Measurements from ENCODE around the gene AP5S1. TPM values are rescaled to one million over a fixed set of nuclear protein-coding genes. Genes with fewer than 3 reads are reported as not detected.

Gene AP5S1
- polyA plus RNA-seq, 4 donors: 8.5 to 14.7 (median 12.0) TPM

DNA sequence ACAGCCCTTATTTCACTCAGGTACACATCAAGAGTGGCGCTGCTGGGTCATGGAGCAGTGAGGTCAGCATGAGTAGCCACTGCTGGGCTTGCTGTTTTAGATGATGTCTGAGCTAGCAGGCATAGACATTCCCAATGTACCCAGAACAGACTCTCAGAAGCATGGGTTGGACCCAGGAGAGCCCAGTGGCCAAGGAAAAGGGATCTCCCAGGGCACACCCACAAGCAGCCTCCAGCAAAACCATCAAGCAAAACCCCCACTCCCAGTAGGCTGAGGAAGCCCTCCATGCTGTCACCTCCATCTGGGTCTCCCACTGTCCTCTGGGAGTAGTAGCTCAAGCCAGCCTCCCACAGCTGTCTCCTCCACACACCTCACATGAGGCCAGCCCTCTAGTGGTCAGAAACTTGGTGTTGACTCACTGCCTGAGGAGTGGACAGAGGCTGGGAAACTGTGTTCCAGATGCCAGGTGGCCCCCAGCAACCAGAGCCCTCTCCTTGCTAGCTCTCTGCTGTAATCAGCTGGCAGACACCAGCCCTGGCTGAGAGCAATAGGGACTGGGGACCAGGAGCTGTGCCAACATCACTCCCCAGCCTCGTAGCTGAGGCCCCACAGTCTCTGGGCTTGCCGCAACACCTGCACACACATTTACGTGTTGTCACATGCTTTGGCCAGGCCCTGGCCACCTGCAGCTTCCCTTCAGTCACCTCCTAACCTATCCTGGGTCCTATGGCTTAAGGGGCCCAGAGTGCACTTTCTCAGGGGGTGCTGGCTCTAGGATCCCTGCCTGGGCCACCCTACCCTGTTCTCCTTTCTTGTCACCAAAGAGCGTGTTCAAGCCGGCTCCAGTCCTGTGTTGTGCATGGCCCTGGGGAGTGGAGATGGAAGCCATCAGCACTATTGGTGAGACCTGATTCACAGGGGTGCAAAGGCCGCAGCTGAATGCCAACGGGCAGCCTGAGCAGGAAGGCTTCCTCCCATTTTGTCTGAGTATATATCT lies 1.9 kb upstream of the AP5S1 start:
- DNase-seq (peak; percentile 85 to 88), FAIRE-seq (no peak)
- H3K4me3 ChIP-seq (ENCODE audit: low read depth in 1 of 3, low read length in 3 of 3): no peak overlapping the region
- H3K36me3 ChIP-seq (ENCODE audit: control insufficient read depth in 3 of 3, insufficient read depth in 2 of 3, low read depth in 1 of 3, low read length in 3 of 3): peaks cover 4 to 12% (median 5%) of the 10 kb centered on the region in 3 donors
- no peaks in the 10 kb centered on the region for H3K27me3 ChIP-seq (ENCODE audit: control insufficient read depth in 3 of 3, insufficient read depth in 3 of 3, low read length in 3 of 3)
- peak overlapping the region; percentile 60 to 98 (median 63) for H3K27ac ChIP-seq (ENCODE audit: low read depth in 1 of 3, low read length in 2 of 3)
- WGBS, 3 donors: 49 to 77% (median 59%) methylated on average over 8 of the region's 8 CpGs
- H3K4me1 ChIP-seq (ENCODE audit: control insufficient read depth in 3 of 3, insufficient read depth in 2 of 3, low read depth in 1 of 3, low read length in 2 of 3): peaks cover 0 to 30% (median 4%) of the 10 kb centered on the region in 3 donors
- H3K9me3 ChIP-seq (ENCODE audit: control insufficient read depth in 2 of 2, insufficient read depth in 1 of 2, low read depth in 1 of 2, low read length in 1 of 2): no peaks in the 10 kb centered on the region

DNA sequence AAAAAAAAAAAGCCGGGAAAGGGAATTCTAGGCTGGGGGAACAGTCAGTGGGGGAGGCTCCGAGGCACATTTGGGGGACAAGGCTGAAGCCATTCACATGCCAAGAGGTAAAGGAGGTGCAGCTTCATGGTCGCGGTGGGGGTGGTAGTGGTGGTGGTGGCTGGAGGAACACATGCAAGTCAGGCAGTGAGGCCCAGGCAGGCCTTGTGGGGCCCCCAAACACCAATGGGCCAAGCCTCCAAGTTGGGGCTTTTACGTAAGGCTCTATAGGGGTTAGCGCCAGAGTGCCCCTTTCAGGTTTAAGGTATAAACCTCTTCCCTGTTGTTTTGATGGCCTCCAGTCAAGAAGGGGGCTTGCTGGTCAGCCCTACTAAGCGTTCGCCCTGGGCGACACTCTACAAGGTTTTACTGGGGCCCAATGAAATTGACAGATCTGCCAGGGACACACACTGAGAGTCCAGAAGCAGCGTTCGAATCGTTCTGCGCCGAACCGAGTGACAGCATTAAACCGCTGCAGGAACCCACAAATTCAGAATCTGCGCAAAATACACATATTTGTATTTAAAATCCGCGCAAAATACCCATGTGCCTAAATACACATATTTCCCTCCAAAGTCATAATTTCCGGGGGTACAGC lies 818 bp upstream of the AP5S1 start:
- Histone ChIP-seq H3K36me3 (ENCODE audit: control insufficient read depth in 3 of 3, insufficient read depth in 2 of 3, low read depth in 1 of 3, low read length in 3 of 3) (peaks cover 6 to 23% (median 16%) of the 10 kb centered on the region in 3 donors), H3K4me3 (ENCODE audit: low read depth in 1 of 3, low read length in 3 of 3) (peak overlapping the region in 2 of 3 donors; percentile 70 to 91), H3K27ac (ENCODE audit: low read depth in 1 of 3, low read length in 2 of 3) (peak overlapping the region; percentile 98 to 100 (median 99)), H3K4me1 (ENCODE audit: control insufficient read depth in 3 of 3, insufficient read depth in 2 of 3, low read depth in 1 of 3, low read length in 2 of 3) (peaks cover 0 to 24% (median 4%) of the 10 kb centered on the region in 3 donors), H3K27me3 (ENCODE audit: control insufficient read depth in 3 of 3, insufficient read depth in 3 of 3, low read length in 3 of 3) (no peaks in the 10 kb centered on the region), H3K9me3 (ENCODE audit: control insufficient read depth in 2 of 2, insufficient read depth in 1 of 2, low read depth in 1 of 2, low read length in 1 of 2) (no peaks in the 10 kb centered on the region)
- peak in 1 of 2 donors; percentile 20 for DNase-seq
- no peak for FAIRE-seq
- 59 to 65% (median 63%) methylated on average over 19 to 20 of the region's 20 CpGs for WGBS, 3 donors

DNA sequence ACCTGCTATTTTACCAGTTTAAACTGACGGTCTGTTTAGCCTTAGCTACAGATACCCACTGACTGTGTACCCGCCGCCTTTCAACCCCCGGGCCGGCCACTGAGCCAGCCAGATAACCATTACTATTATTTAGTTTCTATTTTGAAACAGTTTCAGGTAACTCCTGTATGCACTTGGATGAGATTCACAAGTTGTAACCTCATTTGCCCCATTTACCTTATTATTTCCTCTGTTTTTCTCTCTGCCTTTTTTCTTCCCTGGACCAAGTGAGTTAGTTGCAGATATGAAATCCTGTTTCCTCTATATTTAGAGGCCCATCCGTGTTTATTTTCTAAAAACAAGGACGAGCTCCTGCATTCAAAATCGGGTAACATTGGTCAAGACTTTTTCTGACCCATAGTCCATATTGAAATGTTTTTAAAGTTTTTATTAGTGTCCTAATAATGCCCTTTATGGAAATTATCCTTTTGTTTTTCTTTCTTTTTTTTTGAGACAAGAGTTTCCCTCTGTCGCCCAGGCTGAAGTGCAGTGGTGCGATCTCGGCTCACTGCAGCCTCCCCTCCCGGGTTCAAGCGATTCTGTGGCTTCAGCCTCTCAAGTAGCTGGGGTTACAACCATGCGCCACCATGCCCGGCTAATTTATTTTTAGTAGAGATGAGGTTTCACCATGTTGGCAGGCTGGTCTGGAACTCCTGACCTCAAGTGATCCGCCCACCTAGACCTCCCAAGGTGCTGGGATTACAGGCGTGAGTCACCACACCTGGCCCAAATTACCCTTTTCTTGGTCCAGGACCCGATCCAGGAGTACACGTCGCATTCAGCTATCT lies 767 bp downstream of the AP5S1 start:
- FAIRE-seq (no peak), DNase-seq (no peak)
- 26 to 41% (median 35%) methylated on average over 20 of the region's 20 CpGs for WGBS, 3 donors
- H3K27me3 ChIP-seq (ENCODE audit: control insufficient read depth in 3 of 3, insufficient read depth in 3 of 3, low read length in 3 of 3): no peaks in the 10 kb centered on the region
- no peaks in the 10 kb centered on the region for H3K9me3 ChIP-seq (ENCODE audit: control insufficient read depth in 2 of 2, insufficient read depth in 1 of 2, low read depth in 1 of 2, low read length in 1 of 2)
- peak overlapping the region; percentile 66 to 91 (median 70) for H3K4me3 ChIP-seq (ENCODE audit: low read depth in 1 of 3, low read length in 3 of 3)
- H3K4me1 ChIP-seq (ENCODE audit: control insufficient read depth in 3 of 3, insufficient read depth in 2 of 3, low read depth in 1 of 3, low read length in 2 of 3): peaks cover 0 to 24% (median 4%) of the 10 kb centered on the region in 3 donors
- peak overlapping the region; percentile 98 to 100 (median 99) for H3K27ac ChIP-seq (ENCODE audit: low read depth in 1 of 3, low read length in 2 of 3)
- H3K36me3 ChIP-seq (ENCODE audit: control insufficient read depth in 3 of 3, insufficient read depth in 2 of 3, low read depth in 1 of 3, low read length in 3 of 3): peaks cover 6 to 39% (median 16%) of the 10 kb centered on the region in 3 donors

DNA sequence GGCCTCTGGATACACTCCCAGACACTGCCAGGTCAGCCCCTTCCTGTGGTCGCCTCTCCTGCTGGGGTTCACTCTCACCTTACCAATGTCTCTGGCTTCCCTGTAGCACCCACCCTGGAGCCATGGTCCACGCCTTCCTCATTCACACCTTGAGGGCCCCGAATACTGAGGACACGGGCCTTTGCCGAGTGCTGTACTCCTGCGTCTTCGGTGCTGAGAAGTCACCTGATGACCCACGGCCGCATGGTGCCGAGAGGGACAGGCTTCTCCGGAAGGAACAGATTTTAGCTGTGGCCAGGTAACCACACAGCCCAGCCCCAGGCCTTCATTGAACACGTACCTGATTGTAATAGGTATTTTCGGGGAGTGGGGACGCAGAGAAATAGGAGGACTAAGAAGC lies 1.6 kb downstream of the AP5S1 start:
- Histone ChIP-seq H3K9me3 (ENCODE audit: control insufficient read depth in 2 of 2, insufficient read depth in 1 of 2, low read depth in 1 of 2, low read length in 1 of 2) (no peaks in the 10 kb centered on the region), H3K27ac (ENCODE audit: low read depth in 1 of 3, low read length in 2 of 3) (no peak overlapping the region), H3K36me3 (ENCODE audit: control insufficient read depth in 3 of 3, insufficient read depth in 2 of 3, low read depth in 1 of 3, low read length in 3 of 3) (peaks cover 6 to 48% (median 16%) of the 10 kb centered on the region in 3 donors), H3K4me3 (ENCODE audit: low read depth in 1 of 3, low read length in 3 of 3) (no peak overlapping the region), H3K4me1 (ENCODE audit: control insufficient read depth in 3 of 3, insufficient read depth in 2 of 3, low read depth in 1 of 3, low read length in 2 of 3) (peaks cover 0 to 24% (median 4%) of the 10 kb centered on the region in 3 donors), H3K27me3 (ENCODE audit: control insufficient read depth in 3 of 3, insufficient read depth in 3 of 3, low read length in 3 of 3) (no peaks in the 10 kb centered on the region)
- 94 to 96% (median 95%) methylated on average over 14 of the region's 14 CpGs for WGBS, 3 donors
- no peak for FAIRE-seq
- DNase-seq: no peak

DNA sequence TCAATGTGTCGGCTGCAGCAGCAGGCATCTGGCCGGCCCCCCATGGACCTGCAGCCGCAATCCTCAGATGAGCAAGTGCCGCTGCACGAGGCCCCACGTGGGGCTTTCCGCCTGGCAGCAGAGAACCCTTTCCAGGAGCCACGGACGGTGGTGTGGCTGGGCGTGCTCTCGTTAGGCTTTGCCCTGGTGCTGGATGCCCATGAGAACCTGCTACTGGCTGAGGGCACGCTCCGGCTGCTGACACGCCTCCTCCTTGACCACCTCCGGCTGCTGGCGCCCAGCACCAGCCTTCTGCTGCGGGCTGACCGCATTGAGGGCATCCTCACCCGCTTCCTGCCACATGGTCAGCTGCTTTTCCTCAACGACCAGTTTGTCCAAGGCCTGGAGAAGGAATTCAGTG lies 3.5 kb downstream of the AP5S1 start:
- Histone ChIP-seq H3K36me3 (ENCODE audit: control insufficient read depth in 3 of 3, insufficient read depth in 2 of 3, low read depth in 1 of 3, low read length in 3 of 3) (peaks cover 6 to 54% (median 16%) of the 10 kb centered on the region in 3 donors), H3K27me3 (ENCODE audit: control insufficient read depth in 3 of 3, insufficient read depth in 3 of 3, low read length in 3 of 3) (no peaks in the 10 kb centered on the region), H3K4me3 (ENCODE audit: low read depth in 1 of 3, low read length in 3 of 3) (no peak overlapping the region), H3K9me3 (ENCODE audit: control insufficient read depth in 2 of 2, insufficient read depth in 1 of 2, low read depth in 1 of 2, low read length in 1 of 2) (no peaks in the 10 kb centered on the region), H3K4me1 (ENCODE audit: control insufficient read depth in 3 of 3, insufficient read depth in 2 of 3, low read depth in 1 of 3, low read length in 2 of 3) (peaks cover 0 to 14% (median 4%) of the 10 kb centered on the region in 3 donors), H3K27ac (ENCODE audit: low read depth in 1 of 3, low read length in 2 of 3) (no peak overlapping the region)
- 93 to 97% (median 96%) methylated on average over 17 to 20 of the region's 20 CpGs for WGBS, 3 donors
- no peak for DNase-seq
- FAIRE-seq: no peak

DNA sequence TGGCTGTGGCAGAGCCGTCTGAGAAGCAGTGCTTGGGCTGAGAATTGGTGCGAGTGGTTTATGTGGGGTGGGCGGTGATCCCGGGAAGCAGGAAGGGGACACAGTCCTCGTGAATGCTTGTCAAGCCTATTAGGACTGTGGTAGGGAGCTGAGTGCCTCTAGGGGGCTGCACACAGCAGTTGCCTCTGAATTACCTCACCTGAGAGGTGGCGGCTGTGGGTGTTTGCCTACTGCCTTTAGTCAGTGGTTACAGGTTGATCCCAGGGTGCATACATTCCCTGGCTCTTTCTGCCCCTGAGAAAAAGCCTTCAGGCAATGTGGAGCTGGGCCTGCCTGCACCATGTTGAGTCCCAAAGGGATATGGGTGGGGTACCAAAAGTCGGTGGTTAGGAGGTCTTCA lies 5.2 kb downstream of the AP5S1 start:
- no peaks in the 10 kb centered on the region for H3K27me3 ChIP-seq (ENCODE audit: control insufficient read depth in 3 of 3, insufficient read depth in 3 of 3, low read length in 3 of 3)
- peaks cover 6 to 54% (median 16%) of the 10 kb centered on the region in 3 donors for H3K36me3 ChIP-seq (ENCODE audit: control insufficient read depth in 3 of 3, insufficient read depth in 2 of 3, low read depth in 1 of 3, low read length in 3 of 3)
- DNase-seq: no peak
- no peaks in the 10 kb centered on the region for H3K9me3 ChIP-seq (ENCODE audit: control insufficient read depth in 2 of 2, insufficient read depth in 1 of 2, low read depth in 1 of 2, low read length in 1 of 2)
- no peak overlapping the region for H3K4me3 ChIP-seq (ENCODE audit: low read depth in 1 of 3, low read length in 3 of 3)
- peaks cover 0 to 5% (median 0%) of the 10 kb centered on the region in 3 donors for H3K4me1 ChIP-seq (ENCODE audit: control insufficient read depth in 3 of 3, insufficient read depth in 2 of 3, low read depth in 1 of 3, low read length in 2 of 3)
- no peak overlapping the region for H3K27ac ChIP-seq (ENCODE audit: low read depth in 1 of 3, low read length in 2 of 3)
- no peak for FAIRE-seq
- 79 to 86% (median 80%) methylated on average over 7 of the region's 7 CpGs for WGBS, 3 donors

DNA sequence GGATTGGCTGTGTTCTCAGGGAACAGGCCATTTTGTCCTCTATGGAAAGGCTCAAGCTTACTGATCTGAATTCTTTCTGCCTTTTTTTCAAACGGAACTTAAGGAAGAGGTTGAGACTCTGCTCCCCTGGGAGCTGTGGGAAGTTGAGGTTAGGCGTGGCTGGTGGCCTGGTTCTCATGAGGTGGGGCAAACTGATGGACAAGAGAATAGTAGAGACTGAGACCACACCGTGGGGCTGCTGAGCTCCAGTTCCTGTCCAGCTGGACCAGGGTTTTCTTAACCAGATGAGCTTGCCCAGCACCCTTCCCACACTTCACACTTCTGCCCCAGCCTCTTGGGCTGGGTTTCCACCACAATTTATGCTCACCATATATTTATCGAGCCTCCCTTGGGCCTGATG lies 6.1 kb downstream of the AP5S1 start:
- DNase-seq (no peak), FAIRE-seq (no peak)
- H3K9me3 ChIP-seq (ENCODE audit: control insufficient read depth in 2 of 2, insufficient read depth in 1 of 2, low read depth in 1 of 2, low read length in 1 of 2): no peaks in the 10 kb centered on the region
- no peak overlapping the region for H3K27ac ChIP-seq (ENCODE audit: low read depth in 1 of 3, low read length in 2 of 3)
- no peaks in the 10 kb centered on the region for H3K27me3 ChIP-seq (ENCODE audit: control insufficient read depth in 3 of 3, insufficient read depth in 3 of 3, low read length in 3 of 3)
- no peak overlapping the region for H3K4me3 ChIP-seq (ENCODE audit: low read depth in 1 of 3, low read length in 3 of 3)
- peaks cover 6 to 54% (median 16%) of the 10 kb centered on the region in 3 donors for H3K36me3 ChIP-seq (ENCODE audit: control insufficient read depth in 3 of 3, insufficient read depth in 2 of 3, low read depth in 1 of 3, low read length in 3 of 3)
- 73 to 90% (median 78%) methylated on average over 4 of the region's 4 CpGs for WGBS, 3 donors
- H3K4me1 ChIP-seq (ENCODE audit: control insufficient read depth in 3 of 3, insufficient read depth in 2 of 3, low read depth in 1 of 3, low read length in 2 of 3): peaks cover 0 to 2% (median 0%) of the 10 kb centered on the region in 3 donors

DNA sequence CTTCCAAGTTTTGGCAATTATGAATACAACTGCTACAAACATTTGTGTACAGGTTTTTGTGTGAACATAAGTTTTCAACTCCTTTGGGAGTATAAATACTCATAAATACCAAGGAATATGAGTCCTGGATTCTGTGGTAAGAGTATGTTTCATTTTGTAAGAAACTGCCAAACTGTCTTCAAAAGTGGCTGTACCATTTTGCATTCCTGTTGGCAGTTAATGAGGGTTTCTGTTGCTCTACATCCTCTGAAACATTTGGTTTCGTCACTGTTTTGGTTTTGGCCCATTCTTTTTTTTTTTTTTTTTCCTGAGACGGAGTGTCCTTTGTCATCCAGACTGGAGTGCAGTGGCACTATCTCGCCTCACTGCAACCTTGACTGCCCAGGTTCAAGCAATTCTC lies 8.5 kb downstream of the AP5S1 start:
- no peak for FAIRE-seq
- DNase-seq: no peak
- Histone ChIP-seq H3K4me3 (ENCODE audit: low read depth in 1 of 3, low read length in 3 of 3) (no peak overlapping the region), H3K27ac (ENCODE audit: low read depth in 1 of 3, low read length in 2 of 3) (no peak overlapping the region), H3K9me3 (ENCODE audit: control insufficient read depth in 2 of 2, insufficient read depth in 1 of 2, low read depth in 1 of 2, low read length in 1 of 2) (no peaks in the 10 kb centered on the region), H3K36me3 (ENCODE audit: control insufficient read depth in 3 of 3, insufficient read depth in 2 of 3, low read depth in 1 of 3, low read length in 3 of 3) (peaks cover 0 to 41% (median 7%) of the 10 kb centered on the region in 3 donors), H3K4me1 (ENCODE audit: control insufficient read depth in 3 of 3, insufficient read depth in 2 of 3, low read depth in 1 of 3, low read length in 2 of 3) (no peaks in the 10 kb centered on the region), H3K27me3 (ENCODE audit: control insufficient read depth in 3 of 3, insufficient read depth in 3 of 3, low read length in 3 of 3) (no peaks in the 10 kb centered on the region)
- WGBS, 3 donors: 83 to 100% (median 93%) methylated on average over 3 of the region's 3 CpGs
